ENCODE results near the gene CHMP3.

- no peak for TF ChIP-seq EP300 (IDR thresholded peaks at IDR 0.05)
- TF ChIP-seq POLR2A (IDR thresholded peaks at IDR 0.05): no peak
Observed at GRCh38 chr2:86562485-86562921, 740 bp downstream of the CHMP3 start.
